Gastroesophageal sphincter (tissue), 4 donors: ENCODE measurements around the gene SYNE1. TPM values are rescaled to one million over a fixed set of nuclear protein-coding genes. Genes with fewer than 3 reads are reported as not detected.

Experiments
- ATAC-seq: fragments of 150-250 bp; one replicate; pipeline ENCODE4 v1.9.1; 2016; ENCODE audit warnings: mild to moderate bottlenecking, moderate library complexity
- H3K27ac ChIP-seq, 4 donors: fragments of 200-600 bp; sonication (generic) in 3 of 4; 1 replicate in 3 of 4; 2 replicates in 1 of 4; pipeline ENCODE4 v1.5.1; 2016 to 2019
- H3K27me3 ChIP-seq: fragments of 200-600 bp; sonication (generic); one replicate; pipeline ENCODE4 v1.5.1; 2019
- H3K36me3 ChIP-seq, 2 donors: fragments of 200-600 bp; sonication (generic); one replicate each; pipeline ENCODE4 v1.5.1; 2019; ENCODE audit warnings: control low read depth in 1 of 2
- H3K4me1 ChIP-seq, 3 donors: fragments of 200-600 bp; sonication (generic); 1 replicate in 2 of 3; 2 replicates in 1 of 3; pipeline ENCODE4 v1.5.1; 2016 to 2019; ENCODE audit warnings: control low read depth in 2 of 3
- H3K4me3 ChIP-seq, 2 donors: fragments of 200-600 bp; sonication (generic); one replicate each; pipeline ENCODE4 v1.5.1; 2019; ENCODE audit warnings: mild to moderate bottlenecking in 1 of 2, moderate library complexity in 1 of 2
- H3K9me3 ChIP-seq, 3 donors: fragments of 200-600 bp; sonication (generic); one replicate each; pipeline ENCODE4 v1.5.1; 2017 to 2019; ENCODE audit warnings: control low read depth in 2 of 3
- CTCF ChIP-seq, 4 experiments: fragments of 200-600 bp in 2 of 4; fragments of 450-650 bp in 2 of 4; sonication (generic) in 1 of 4; IDR thresholded peaks; one replicate each; pipeline ENCODE4 v1.5.1; 2017 to 2019; ENCODE audit warnings: antibody characterized with exemption in 4 of 4, mild to moderate bottlenecking in 2 of 4, moderate library complexity in 2 of 4
- EP300 ChIP-seq: sonication (generic); formaldehyde crosslinking; IDR thresholded peaks from one replicate; pipeline ENCODE4 v1.6.1; 2017; ENCODE audit warnings: antibody characterized with exemption, mild to moderate bottlenecking
- POLR2A ChIP-seq, 2 donors: fragments of 450-650 bp; IDR thresholded peaks; one replicate each; pipeline ENCODE4 v1.6.1; 2017; ENCODE audit warnings: antibody characterized with exemption in 2 of 2, mild to moderate bottlenecking in 2 of 2, moderate library complexity in 1 of 2
- POLR2AphosphoS5 ChIP-seq: sonication (generic); formaldehyde crosslinking; IDR thresholded peaks from one replicate; pipeline ENCODE4 v1.6.1; 2017; ENCODE audit warnings: antibody characterized with exemption
- WGBS, 2 donors: methylation state at CpG; one replicate each; pipeline ENCODE4 v1.1.5; 2018; ENCODE audit warnings: low coverage in 1 of 2; 5-methylcytosine and 5-hydroxymethylcytosine counted together
- total RNA-seq, 4 donors: library from RNA; depleted of rRNA; stranded (reverse); fragments of >200 nt; gene quantifications; one replicate each; pipeline ENCODE4 v1.1.0, GENCODE V29; 2016

SYNE1 gene
- total RNA-seq, 4 donors from 2014 or later, result 160 to 268 (median 215) TPM

- 73 to 83% methylated on average over 4 to 6 of the region's 7 CpGs for WGBS, 2 donors
- H3K4me3 ChIP-seq, result no peak overlapping the region
- no peak overlapping the region for H3K27ac ChIP-seq
- H3K9me3 ChIP-seq, result no peaks in the 10 kb centered on the region
- H3K36me3 ChIP-seq, result peaks cover 0 to 79% of the 10 kb centered on the region in 2 donors
- ATAC-seq, result no peak
- H3K27me3 ChIP-seq, result no peaks in the 10 kb centered on the region
- no peaks in the 10 kb centered on the region for H3K4me1 ChIP-seq
- TF ChIP-seq CTCF (IDR thresholded peaks at IDR 0.05), result no peak
- TF ChIP-seq POLR2A (IDR thresholded peaks at IDR 0.05), result no peak
- TF ChIP-seq EP300, result no peak
- TF ChIP-seq POLR2AphosphoS5, result no peak
Measured at GRCh38 chr6:152310371-152310954, 326.7 kb downstream of the SYNE1 start.

GRCh38 chr6:152309648-152310047 lies 327.5 kb downstream of the SYNE1 start:
- Histone ChIP-seq H3K4me3 (no peak overlapping the region), H3K9me3 (no peaks in the 10 kb centered on the region), H3K4me1 (no peaks in the 10 kb centered on the region), H3K27me3 (no peaks in the 10 kb centered on the region), H3K36me3 (peaks cover 0 to 78% of the 10 kb centered on the region in 2 donors), H3K27ac (no peak overlapping the region)
- no peak for ATAC-seq
- TF ChIP-seq POLR2A (IDR thresholded peaks at IDR 0.05), result no peak
- TF ChIP-seq EP300, result no peak
- no peak for TF ChIP-seq CTCF (IDR thresholded peaks at IDR 0.05)
- TF ChIP-seq POLR2AphosphoS5, result no peak
- WGBS, 2 donors, result 61 to 86% methylated on average over 1 to 4 of the region's 6 CpGs

- TF ChIP-seq EP300 (no peak), POLR2A (IDR thresholded peaks at IDR 0.05) (no peak), CTCF (IDR thresholded peaks at IDR 0.05) (no peak), POLR2AphosphoS5 (no peak)
- WGBS, 2 donors, result 91 to 98% methylated on average over 3 of the region's 3 CpGs
- Histone ChIP-seq H3K4me3 (no peak overlapping the region), H3K27me3 (no peaks in the 10 kb centered on the region), H3K36me3 (peaks cover 0 to 78% of the 10 kb centered on the region in 2 donors), H3K4me1 (no peaks in the 10 kb centered on the region), H3K27ac (no peak overlapping the region), H3K9me3 (no peaks in the 10 kb centered on the region)
- ATAC-seq, result no peak
Measured at GRCh38 chr6:152309006-152309405, 328.2 kb downstream of the SYNE1 start.

GRCh38 chr6:152308306-152308705 lies 328.9 kb downstream of the SYNE1 start:
- ATAC-seq, result no peak
- no peak overlapping the region for H3K27ac ChIP-seq
- 86 to 87% methylated on average over 5 of the region's 5 CpGs for whole genome bisulfite sequencing, 2 donors
- H3K9me3 ChIP-seq, result no peaks in the 10 kb centered on the region
- peaks cover 0 to 71% of the 10 kb centered on the region in 2 donors for H3K36me3 ChIP-seq
- H3K27me3 ChIP-seq, result no peaks in the 10 kb centered on the region
- TF ChIP-seq EP300, result no peak
- no peak for TF ChIP-seq POLR2AphosphoS5
- no peak for TF ChIP-seq POLR2A (IDR thresholded peaks at IDR 0.05)
- TF ChIP-seq CTCF (IDR thresholded peaks at IDR 0.05), result no peak
- no peaks in the 10 kb centered on the region for H3K4me1 ChIP-seq
- H3K4me3 ChIP-seq, result no peak overlapping the region

GRCh38 chr6:152305672-152306071 lies 331.5 kb downstream of the SYNE1 start:
- Histone ChIP-seq H3K27me3 (no peaks in the 10 kb centered on the region), H3K9me3 (no peaks in the 10 kb centered on the region), H3K36me3 (peaks cover 0 to 48% of the 10 kb centered on the region in 2 donors), H3K4me3 (no peak overlapping the region), H3K4me1 (peaks cover 0 to 15% (median 3%) of the 10 kb centered on the region in 3 donors), H3K27ac (peak overlapping the region in 1 of 4 donors; percentile 36)
- WGBS, 2 donors, result 13 to 60% methylated on average over 1 of the region's 1 CpG
- no peak for ATAC-seq
- TF ChIP-seq EP300, result no peak
- no peak for TF ChIP-seq CTCF (IDR thresholded peaks at IDR 0.05)
- no peak for TF ChIP-seq POLR2A (IDR thresholded peaks at IDR 0.05)
- TF ChIP-seq POLR2AphosphoS5, result no peak
